Amygdala (tissue), 56 donors: ENCODE results near the gene ARHGAP4.

ENCODE experiments used
- DNase-seq, 56 donors: peaks; one replicate each; lab custom pipeline; 2025; lab: John Stamatoyannopoulos, UW

Gene ARHGAP4

DNA sequence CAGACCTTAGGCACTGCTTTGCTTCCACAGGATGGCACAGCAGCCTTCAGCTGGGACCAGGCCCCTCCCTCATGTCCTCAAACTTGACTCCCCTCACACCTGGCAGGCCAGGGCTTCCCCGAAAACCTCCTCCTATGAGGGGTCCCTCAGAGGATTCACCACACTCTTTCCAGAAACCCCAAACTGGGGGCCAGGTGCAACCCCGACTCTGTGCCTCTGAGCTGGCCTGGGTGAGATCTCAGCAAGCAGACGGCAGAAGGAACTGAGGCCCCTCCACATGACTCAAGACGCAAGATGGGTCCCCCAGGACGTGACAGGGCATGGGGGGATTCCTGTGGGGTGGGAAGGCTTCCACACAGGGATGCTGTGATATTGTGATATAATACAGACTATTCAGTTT is 39.3 kb upstream of the ARHGAP4 start:
- DNase-seq, result no peak

DNA sequence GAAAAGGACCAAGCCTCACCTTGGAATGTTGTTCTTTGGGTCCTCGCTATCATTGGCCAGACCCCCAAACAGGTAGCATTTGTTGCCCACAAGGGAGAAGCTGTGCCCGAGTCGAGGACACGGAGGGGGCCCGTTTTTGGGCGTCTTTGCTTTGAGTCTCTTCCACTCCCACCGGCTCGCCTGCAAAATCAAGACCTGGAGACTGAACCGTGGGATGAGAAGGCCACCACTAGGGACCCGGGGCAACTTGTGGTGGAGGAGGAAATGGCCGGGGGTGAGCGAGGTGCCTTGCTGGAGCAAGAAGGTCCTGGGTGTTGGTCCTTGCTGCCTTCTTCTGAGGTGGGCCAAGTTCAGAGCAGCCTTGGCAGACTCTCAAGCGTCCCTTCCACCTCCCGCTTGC is 38.0 kb upstream of the ARHGAP4 start:
- no peak for DNase-seq

DNA sequence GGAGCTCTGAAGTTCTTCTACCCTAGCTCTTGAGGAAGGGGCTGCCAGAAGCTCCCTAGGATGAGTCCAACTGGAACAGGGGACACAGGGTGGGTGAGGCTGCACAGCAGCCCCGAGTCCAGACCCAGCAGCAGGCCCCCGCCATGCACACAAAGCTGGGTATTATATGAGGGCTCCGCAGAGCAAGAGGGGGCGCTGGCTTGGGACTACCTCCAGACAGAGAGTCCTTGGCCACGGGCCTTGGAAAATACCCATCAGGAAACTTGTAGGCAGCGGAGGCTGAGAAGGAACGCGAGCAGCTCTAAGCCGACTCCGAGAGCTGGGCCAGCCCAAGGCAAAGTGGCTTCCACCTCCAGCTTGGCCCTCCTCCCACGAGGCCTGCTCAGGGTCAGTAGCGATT is 37.5 kb upstream of the ARHGAP4 start:
- DNase-seq, result peak in 4 of 56 donors; percentile 2 to 15 (median 10)

DNA sequence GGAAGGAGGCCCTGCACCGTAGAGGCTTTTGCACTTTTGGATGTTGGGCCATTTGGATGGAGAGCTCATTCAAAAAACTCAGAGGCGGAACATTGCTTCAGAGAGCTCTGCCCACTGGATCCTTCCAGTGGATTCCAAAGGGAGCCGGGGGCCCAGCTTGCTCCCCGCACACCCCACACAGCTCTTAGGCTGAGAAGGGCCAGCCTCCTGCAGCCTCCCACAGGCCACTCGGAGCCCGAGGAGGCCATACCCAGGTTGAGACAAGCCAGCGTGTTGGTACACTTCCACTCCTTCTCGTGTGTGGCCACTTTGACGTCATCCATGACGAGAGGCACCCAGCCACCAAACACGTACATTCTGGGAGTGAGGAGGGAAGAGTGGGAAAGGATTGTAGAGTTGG is 35.2 kb upstream of the ARHGAP4 start:
- no peak for DNase-seq

DNA sequence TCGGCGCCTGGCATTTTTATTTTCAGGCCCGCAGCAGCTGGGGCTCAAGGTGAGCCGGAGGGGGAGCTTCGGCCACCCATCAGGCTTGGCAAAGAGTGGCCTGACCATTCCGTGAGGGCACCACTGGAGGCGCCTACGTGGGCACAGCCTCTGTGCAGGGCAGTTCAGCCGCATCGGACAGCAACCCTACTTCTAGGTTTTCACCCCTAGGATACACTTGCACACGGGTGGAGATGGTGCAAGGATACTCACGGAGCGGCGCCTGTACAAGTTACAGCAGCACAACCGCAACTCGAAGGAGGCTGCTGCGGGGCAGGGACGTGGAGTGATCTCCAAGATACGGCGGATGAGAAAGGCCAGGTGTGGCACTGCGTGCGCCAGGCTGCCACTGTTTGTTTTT is 34.7 kb upstream of the ARHGAP4 start:
- no peak for DNase-seq

DNA sequence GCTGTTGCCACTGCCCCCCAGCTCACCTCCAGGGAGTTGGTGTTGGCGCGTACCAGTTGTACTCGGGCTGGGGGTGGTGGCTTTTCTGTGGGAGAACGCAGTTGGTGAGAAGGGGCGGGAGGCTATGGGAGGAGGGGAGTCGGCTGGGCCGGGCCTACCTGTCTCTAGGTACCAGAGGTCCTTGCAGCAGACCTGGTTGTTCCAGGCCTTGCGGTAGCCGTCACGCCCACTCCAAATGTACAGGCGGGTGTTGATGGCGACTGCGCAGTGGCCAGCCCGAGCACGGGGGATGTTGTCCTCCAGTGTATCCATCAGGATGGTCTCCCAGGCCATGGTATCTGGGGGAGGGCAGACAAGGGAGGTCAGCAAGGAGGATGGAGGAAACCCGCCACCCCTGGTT is 34.0 kb upstream of the ARHGAP4 start:
- DNase-seq, result no peak

DNA sequence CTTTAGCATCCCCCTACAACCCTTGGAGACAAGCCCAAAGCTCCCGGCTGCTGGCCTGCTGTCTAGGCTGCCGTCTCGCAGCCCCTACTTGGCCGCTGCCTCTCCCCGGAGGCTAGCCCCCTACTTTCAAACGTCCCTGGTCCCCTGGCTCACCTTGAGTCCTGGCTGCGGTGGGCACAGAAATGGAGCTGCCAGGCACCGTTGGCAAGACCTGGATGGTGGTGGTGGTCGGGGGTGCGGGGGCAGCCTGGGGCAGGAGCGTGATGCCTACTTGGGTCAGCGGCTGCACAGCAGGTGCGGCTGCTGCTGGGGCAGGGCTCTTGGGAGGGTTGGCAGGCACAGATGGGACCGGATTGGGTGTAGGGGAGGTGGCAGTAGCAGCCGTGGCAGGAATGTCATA is 33.6 kb upstream of the ARHGAP4 start:
- no peak for DNase-seq

DNA sequence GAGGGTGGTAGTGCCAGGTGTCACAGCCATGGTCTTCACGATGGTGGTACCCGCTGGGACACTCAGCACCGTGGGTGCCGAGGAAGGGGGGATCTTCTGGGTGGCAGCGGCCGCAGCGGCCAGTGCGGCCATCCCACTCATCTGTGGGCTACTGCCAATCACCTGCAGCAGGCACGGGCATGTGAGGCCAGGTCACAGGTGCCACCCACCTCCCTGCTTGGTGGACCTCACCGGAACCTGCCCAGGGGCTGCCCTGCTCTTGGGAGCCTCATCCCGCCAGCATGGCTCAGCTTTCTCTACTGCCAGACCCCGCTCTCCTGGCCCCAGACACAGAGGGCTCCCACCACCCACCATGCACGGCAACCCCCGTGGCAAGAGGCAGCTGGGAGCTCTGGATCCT is 32.5 kb upstream of the ARHGAP4 start:
- DNase-seq, result no peak

DNA sequence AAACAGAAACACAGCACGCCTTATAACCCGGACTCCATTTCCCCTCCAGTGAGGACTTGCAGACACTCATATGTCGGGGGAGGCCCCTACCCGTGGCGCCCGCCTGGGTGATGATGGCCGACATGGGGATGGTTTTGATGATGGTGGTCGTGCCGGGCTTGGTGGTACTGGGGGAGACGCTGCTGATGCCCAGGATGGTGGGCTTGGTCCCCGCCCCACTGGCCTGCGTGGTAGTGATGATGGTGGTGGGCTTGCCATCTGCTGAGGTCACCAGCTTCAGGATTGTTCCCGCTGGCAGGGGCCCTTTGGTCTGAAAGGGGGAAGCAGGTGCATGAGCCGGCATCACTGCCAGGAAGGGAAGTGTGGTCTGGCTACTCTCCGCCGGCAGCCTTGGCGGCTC is 31.2 kb upstream of the ARHGAP4 start:
- no peak for DNase-seq

DNA sequence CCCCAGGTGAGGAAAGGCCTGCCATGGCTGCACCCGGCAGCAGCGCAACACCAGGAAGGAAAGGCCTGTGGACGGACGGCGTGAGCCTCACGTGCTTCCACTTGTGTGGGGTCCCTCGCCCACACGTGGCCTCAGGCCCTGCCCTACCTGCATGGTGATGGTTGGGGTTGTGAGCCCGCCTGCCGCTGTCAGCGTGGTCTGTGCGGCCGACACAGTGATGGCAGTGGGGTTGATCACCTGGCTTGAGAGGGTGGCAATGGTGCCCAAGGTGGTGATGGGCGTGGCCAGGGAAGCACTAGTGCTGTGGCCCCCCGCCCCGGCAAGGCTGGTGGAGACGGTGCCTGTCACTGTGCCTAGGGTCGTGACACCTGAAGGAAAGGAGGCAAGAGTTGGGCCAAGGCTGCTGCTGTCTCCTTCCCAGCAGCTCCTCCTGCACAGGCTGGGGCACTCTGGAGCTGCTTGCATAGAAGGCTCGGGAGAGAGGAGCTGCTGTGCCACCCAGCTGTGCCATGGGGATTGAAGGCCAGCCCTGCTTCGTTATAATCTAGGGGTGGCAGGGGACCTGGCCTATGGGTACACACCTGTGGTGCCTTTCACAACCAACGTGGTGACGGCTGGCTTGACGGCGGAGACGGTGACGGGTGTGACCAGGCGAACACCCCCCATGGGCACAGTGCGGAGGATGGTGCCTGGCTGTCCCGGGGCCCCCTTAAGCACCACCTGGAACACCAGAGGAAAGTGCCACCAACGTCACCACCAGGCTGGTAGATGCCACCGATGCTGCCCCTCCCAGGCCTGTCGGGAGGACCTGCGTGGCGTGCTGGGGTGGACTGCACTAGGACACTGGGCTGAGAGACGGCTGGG is 30.2 kb upstream of the ARHGAP4 start:
- DNase-seq, result no peak

DNA sequence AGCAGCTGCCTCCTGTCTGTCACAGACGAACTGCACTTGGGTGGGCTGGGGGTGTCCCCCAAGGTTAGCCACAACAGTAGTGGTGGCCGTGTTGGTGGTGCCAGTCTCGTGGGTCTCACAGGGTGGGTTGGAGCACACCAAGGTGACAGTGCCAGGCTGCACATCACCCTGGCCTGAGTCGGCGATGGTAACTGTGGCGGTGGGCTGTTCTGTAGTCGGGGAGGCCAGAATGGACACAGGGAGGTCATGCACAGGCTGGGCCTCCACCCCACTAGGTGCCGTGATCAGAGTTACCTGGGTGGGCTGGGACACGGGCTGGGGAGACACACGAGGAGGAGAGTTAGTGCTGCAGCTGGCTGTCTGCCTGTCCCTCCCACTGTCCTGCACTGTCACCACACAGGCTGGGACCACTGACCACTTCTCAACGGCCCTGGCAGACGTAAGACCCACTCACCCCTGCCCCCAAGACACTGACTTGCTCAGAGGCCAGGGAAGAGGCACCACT is 29.2 kb upstream of the ARHGAP4 start:
- DNase-seq, result no peak

DNA sequence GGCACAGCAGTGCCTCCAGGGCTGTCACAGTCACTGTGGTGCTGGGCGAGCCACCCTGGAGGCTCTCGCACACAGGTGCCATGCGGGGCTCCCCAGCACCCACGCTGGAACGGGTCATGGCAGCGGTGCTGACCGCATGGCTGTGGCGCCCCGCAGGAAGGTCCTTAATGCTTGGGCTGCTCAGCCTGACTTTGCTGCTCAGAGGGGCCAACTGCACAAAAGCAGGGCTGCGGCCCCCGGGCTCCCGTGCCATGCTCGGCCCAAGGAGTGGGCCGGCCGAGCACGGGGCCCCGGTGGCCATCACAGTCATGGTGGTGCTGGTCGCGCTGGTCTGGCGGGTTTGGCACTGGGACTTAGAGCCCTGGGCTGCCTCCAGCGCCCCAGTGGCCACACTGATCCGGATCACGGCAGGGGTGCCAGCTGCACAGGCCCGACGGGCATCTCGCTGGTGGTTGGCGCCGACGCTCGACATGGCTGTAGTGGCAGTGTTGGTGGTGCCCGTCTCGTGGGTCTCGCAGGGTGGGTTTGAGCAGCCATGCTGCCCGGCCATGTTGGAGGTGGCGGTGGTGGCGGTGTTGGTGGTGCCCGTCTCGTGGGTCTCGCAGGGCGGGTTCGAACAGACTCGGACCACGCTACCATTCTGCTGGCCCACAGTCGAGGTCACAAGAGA is 28.6 kb upstream of the ARHGAP4 start:
- DNase-seq, result no peak

DNA sequence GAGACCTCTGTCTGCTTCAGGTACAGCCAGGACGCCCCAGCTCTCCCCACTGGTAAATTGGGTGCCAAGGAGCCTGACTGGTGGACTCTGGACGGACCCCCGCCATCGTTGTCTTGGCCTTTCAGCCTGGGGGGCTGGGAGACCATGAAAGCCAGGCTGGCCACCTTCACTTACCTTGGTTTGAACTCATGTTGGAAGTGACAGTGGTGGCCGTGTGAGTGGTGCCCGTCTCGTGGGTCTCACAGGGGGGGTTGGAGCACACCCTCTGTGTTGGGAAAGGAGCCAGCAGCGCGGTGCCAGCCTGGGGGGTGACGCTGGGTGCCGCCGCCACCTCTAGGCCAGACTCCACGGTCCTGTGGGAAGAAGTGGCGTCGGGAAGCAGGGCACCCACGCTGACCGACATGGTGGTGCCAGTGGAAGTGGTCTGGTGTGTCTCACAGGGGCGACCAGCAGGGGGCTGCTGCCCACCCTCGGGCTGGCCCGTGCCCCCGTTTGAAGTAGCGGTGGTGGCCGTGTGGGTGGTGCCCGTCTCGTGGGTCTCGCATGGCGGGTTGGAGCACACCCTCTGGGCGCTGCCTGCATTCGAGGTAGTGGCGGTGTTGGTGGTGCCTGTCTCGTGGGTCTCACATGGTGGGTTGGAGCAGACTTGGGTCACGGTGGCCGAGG is 28.0 kb upstream of the ARHGAP4 start:
- no peak for DNase-seq

DNA sequence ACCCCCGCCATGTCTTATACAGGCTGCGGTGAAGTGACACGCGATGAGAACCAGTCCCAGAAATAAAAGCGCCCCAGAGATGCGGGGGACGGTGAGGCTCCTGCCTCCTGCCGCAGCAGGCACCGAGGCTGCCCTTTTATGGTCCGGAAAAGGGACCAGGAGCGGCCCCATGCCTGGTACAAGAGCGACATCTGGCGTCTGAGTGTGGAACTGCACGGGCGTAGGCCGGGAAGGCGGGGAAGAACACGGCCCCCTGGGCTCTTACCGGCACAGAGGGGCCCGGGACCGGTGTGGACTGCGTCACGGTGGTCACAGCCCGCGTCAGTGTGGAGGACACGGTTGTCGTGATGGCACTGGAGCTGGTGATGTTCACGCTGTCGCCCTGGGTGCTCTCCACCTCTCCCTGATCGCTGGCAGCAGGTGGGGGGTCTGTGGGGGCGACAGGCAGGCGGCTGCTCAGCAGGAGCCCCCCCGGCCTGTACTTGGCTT is 27.3 kb upstream of the ARHGAP4 start:
- DNase-seq, result peak in 40 of 56 donors; percentile 9 to 81 (median 34)

DNA sequence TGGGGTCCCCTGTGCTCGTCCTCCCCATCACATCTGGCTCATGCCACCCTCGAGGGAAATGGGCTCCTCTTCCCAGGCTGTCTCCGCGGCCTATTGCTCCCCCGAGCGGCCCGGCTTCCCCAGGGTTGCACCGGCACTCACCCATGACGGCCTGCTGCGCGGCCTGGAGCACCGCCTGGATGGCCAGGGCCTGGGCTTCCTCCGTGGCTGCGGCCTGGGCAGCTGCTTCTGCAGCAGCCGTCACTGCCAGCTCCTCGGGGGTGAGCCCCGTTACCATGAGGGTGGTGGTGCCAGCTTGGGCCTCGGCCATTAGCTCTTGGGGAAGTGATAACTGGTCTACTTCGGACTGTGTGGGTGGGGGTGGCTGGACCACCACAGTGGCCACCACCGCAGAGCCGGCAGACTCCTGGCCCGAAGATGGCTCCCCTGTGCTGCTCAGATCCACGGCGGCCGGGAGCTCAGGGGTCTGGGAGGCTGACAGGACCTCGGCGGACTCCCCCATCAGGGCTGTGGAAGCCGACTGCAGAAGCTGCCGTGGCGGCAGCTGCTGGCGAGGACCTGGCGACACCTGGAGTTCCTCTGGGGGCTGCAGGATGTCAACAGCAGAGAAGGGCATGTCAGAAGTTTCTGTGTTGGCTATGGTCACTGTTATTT is 26.4 kb upstream of the ARHGAP4 start:
- DNase-seq, result no peak

DNA sequence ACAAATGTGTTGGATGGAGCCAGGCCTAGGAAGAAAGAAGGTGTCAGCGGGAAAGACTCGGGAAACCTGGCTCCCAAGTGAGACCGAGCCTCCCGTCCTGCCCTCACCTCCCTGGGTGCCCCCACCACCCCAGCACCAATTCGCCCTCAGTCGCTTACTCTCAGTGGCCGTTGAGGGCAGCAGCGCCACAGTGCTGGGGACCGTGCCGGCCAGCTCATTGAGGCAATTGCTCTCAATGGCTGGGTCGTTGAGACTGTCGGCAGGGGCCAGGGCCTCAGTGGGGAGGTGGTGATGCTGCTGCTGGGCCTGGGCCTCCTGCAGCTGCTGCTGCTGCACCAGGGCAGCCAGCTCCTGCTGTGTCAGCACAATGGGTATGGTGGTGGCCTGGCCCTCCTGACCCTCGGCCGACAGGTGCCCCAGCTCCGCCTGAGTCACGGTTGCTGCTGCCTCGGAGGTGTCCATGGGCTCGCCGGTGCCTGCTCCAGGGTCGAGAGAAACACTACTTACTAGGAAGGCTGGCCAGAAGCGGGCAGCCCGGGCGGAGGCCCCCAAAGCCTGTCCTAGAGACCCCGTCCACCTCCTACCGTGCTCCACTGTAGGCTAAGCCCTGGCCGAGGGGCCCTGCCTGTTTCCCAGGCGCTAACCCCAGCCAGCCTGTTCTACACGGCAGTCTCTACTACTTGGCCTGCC is 25.8 kb upstream of the ARHGAP4 start:
- DNase-seq, result no peak

DNA sequence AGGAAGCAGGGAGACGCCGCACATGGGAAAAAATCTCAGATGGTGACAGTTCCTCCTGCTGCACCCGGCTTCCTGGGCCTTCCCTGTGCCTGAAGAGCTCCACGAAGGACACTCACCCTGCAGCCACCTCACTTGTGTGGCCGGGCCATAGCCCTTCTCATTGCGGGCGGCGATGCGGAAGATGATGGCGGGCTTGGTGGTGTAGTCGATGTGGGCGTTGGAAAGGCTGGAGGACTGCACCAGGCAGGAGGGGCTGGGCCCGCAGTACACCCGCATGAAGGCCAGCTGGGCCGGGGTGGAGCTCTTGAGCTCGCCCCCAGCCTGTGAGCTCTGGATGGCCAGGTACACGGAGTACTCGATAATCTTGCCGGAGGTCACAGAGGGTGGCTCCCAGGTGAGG is 24.1 kb upstream of the ARHGAP4 start:
- no peak for DNase-seq

DNA sequence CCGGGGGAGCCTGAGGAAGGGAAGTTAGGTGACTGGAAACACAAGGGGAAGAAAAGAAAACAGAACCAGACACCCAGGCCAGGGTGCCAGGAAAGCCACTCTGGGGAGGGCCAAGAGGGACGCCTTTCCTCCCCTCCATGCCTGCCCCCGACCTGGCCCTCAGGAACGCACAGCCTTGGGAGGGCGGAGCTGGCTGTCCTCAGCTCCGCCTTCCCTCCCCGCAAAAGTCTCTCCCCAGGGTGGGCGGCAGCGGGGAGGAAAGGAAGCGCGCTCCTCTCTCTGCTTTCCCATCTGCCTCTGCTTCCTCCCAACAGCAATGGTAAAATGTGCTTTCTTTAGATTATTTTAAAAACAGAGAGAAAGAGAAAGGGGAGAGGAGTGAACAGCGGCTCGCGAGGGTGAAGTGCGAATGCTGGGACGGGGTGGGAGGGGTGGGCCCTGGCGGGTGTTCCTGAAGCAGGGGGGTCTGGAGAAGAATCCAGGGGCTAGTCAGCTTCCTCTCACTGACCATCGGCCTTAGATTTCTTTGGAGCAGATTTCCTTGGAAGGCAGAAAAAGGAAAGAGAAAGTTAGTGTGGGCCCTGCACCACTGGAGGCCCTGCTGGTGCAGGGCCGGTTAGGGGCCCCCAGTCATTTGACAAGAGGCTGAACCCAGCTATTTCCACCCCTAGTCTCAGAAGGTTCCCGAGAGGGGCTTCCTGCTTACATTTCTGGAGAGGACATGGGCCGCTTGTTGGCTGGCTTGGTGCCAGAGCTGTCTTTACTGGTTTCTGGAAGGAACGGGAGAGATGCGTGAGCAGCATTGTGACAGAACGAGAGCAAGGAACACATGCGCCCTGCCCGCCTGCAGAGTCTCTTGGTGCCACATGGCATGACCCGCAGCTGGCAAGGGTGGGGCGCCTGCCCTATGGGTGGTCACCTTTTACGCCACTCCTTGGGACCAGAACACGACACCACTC is 23.1 kb upstream of the ARHGAP4 start:
- DNase-seq, result no peak

DNA sequence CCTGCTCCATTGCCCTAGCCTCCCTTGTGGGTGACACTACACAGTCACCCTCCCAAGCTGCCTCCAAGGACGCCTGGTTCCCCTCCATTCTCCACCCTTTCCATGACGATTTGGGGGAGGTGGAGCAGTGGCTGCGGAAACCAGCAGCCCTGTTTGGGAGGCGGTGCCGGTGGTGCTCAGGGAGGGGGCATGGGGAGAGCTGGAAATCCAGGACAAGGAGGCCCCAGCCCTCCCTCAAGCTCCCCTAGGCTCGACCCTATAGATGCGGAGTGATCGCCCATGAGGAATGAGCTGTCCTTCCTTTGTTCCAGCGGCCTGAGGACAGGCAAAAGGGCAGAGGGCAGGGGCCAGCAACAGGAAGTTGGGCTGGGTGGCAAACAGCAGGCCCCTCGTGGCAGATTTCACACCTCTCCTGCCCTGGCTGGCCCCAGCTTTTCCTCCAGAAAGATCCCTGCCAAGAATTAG is 22.0 kb upstream of the ARHGAP4 start:
- DNase-seq, result no peak
